ENCODE measurements around the gene SLC44A5. TPM values are rescaled to one million over a fixed set of nuclear protein-coding genes. Genes with fewer than 3 reads are reported as not detected.

Gene SLC44A5
- total RNA-seq, 1 experiment from 2014 or later, result 2.4 TPM

DNA sequence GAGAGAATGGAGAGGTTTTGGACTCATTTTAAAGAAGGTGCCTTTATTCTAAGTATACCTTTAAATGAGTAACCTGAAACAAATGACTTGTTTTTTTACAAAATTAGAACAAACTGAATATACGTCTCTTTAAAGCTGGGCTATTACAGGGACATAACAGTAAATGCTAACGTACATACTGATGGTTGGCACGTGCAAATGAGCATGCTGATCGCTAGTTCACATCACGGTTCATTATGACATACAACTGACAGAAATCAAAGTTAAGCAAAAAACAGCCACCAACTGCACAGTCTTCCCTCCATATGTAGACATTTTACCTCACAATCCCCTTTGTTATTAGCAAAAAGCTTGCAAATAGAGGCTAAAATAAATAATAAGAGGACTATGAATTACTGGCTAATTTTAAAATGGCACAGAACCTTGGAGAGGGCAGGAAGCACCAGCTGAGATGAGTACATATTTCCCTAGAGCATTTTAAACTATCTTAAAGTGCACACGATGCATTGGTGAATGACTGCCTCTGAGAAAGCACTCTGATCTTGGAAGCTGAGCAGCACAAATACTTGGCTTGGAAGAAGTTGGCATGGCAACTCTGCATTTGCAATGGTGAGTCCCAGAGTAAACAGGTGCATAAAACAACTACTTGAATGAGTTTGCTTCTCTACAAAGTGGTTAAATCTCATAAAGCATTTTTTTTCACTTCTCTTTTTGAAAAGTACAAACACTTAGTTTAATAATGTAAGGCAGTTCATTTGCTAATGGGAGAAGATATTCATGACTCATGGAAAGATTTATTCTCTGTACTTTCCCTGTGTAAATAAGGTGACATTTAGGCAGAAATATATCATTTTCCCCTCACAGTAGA is 272.1 kb downstream of the SLC44A5 start:
- H3K4me2 ChIP-seq (ENCODE audit: insufficient read depth, insufficient read length, low read length), result no peak overlapping the region
- H4K5ac ChIP-seq (ENCODE audit: insufficient read length, low read depth, low read length), result no peak overlapping the region
- no peak overlapping the region for H3K27ac ChIP-seq (ENCODE audit: insufficient read length, low read depth, low read length)
- no peak overlapping the region for H4K8ac ChIP-seq (replicated peaks; ENCODE audit: insufficient read length, low read depth, low read length)
- H3K4ac ChIP-seq (ENCODE audit: low read depth, low read length), result no peak overlapping the region
- H2BK12ac ChIP-seq (ENCODE audit: insufficient read length, low read depth, low read length), result no peak overlapping the region
- TF ChIP-seq, protein P1, sequence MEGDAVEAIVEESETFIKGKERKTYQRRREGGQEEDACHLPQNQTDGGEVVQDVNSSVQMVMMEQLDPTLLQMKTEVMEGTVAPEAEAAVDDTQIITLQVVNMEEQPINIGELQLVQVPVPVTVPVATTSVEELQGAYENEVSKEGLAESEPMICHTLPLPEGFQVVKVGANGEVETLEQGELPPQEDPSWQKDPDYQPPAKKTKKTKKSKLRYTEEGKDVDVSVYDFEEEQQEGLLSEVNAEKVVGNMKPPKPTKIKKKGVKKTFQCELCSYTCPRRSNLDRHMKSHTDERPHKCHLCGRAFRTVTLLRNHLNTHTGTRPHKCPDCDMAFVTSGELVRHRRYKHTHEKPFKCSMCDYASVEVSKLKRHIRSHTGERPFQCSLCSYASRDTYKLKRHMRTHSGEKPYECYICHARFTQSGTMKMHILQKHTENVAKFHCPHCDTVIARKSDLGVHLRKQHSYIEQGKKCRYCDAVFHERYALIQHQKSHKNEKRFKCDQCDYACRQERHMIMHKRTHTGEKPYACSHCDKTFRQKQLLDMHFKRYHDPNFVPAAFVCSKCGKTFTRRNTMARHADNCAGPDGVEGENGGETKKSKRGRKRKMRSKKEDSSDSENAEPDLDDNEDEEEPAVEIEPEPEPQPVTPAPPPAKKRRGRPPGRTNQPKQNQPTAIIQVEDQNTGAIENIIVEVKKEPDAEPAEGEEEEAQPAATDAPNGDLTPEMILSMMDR (conservative IDR thresholded peaks at IDR 0.05), result no peak
- no peaks in the 10 kb centered on the region for H3K4me1 ChIP-seq (ENCODE audit: insufficient read depth, low read length)
- no peak overlapping the region for H3K14ac ChIP-seq (ENCODE audit: insufficient read depth, low read length)
- no peaks in the 10 kb centered on the region for H3K27me3 Mint-ChIP-seq (ENCODE audit: low read depth)
- H2AFZ ChIP-seq (ENCODE audit: low read length), result no peak overlapping the region
- WGBS (ENCODE audit: extremely low coverage, insufficient read length, low lambda C conversion rate), result no CpG with 5 or more reads among the region's 6 CpGs
- peaks cover 13 to 20% of the 10 kb centered on the region in 2 experiments for H3K4me1 Mint-ChIP-seq
- H3K27me3 ChIP-seq (ENCODE audit: insufficient read depth, low read length), result no peaks in the 10 kb centered on the region
- no peak overlapping the region for H2BK5ac ChIP-seq (ENCODE audit: insufficient read length, low read length)
- DNase-seq, result no peak
- H3K9ac ChIP-seq (ENCODE audit: extremely low read depth, insufficient read length, low read length), result no peak overlapping the region
- no peak overlapping the region for H3K23ac ChIP-seq (ENCODE audit: insufficient read length, low read depth, low read length)
- H3K56ac ChIP-seq (ENCODE audit: insufficient read length, low read depth, low read length), result no peak overlapping the region
- no peak overlapping the region for H3T11ph ChIP-seq (ENCODE audit: low read length)
- no peaks in the 10 kb centered on the region for H4K20me1 ChIP-seq (ENCODE audit: control insufficient read depth, insufficient read depth, insufficient read length)
- no peaks in the 10 kb centered on the region for H3K79me1 ChIP-seq (ENCODE audit: insufficient read depth, low read depth, low read length, poor library complexity, severe bottlenecking)
- H3K36me3 Mint-ChIP-seq (ENCODE audit: insufficient read depth in 1 of 3, low read depth in 3 of 3), result no peaks in the 10 kb centered on the region
- H4K91ac ChIP-seq (ENCODE audit: insufficient read length, low read depth, low read length), result no peak overlapping the region
- no peak overlapping the region for H2BK15ac ChIP-seq (ENCODE audit: low read depth, low read length)
- H3K9me3 ChIP-seq (ENCODE audit: control insufficient read depth, low read depth, low read length), result no peaks in the 10 kb centered on the region
- H3K79me2 ChIP-seq (ENCODE audit: insufficient read depth, low read length), result no peaks in the 10 kb centered on the region
- no peak overlapping the region for H2BK20ac ChIP-seq (ENCODE audit: low read depth, low read length, poor library complexity, severe bottlenecking)
- H3K9me3 Mint-ChIP-seq, result no peaks in the 10 kb centered on the region; a peak in 1 of 5 replicates
- H3K4me3 Mint-ChIP-seq, result no peak overlapping the region
- H3K23me2 ChIP-seq (ENCODE audit: insufficient read length, low read depth, low read length, poor library complexity, severe bottlenecking), result no peaks in the 10 kb centered on the region
- H3K18ac ChIP-seq (ENCODE audit: insufficient read length, low read depth, low read length), result peak overlapping the region; percentile 7
- H3K27ac Mint-ChIP-seq, result no peak overlapping the region
- H2BK120ac ChIP-seq (ENCODE audit: low read depth, low read length, poor library complexity, severe bottlenecking), result no peak overlapping the region
- H2AK5ac ChIP-seq (ENCODE audit: insufficient read length, low read length), result no peak overlapping the region
